ENCODE data around the gene PSEN1.

DNA sequence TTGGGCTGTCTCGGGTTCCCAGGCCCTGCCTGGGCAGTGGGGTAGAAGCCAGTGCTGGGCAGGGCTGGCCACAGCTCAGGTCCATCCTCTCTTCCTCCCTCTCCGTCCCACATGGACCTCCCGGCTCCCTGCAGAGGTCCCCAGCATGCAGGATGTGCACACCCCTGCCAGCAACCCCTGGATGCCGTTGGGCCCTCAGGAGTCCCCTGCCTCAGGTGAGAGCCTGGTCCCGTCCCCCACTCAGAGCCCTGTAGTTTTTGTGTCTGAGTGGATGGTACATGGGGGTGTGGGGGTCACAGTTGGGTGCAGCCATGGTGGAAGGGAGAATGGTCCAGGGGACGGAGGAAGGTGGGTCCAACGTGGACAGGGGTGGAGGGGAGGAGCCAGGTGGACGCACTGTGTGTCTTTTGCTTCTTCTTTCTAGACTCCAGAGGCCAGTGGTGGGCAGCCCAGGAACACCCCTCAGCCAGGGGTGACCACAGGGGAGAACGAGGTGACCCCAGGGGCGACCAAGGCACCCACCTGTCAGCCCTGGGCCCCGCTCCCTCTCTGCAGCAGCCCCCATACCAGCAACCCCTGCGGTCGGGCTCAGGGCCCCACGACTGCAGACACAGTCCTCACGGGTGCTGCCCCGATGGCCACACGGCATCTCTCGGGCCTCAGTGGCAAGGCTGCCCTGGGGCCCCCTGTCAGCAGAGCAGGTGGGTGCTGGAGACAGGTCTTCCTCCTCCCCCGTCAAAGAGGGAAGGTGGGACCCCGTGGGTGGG, 122.7 kb downstream of the PSEN1 start:
- TF ChIP-seq EZH2 (IDR thresholded peaks at IDR 0.05; ENCODE audit: insufficient read depth, poor library complexity, severe bottlenecking), result no peak
- TF ChIP-seq EZH2phosphoT487 (IDR thresholded peaks at IDR 0.05; ENCODE audit: insufficient read depth, low read depth), result no peak

Data from GM23248 (cell line).